PFSK-1 (cell line): ENCODE results near the gene WDR59.

ENCODE experiments used
- FOXP2 ChIP-seq: optimal IDR thresholded peaks from 2 replicates; pipeline ENCODE3; 2011; ENCODE audit warnings: borderline replicate concordance, control low read depth, inconsistent platforms; ENCODE audit not compliant: insufficient read depth; ENCODE audit errors: extremely low read length, extremely low read depth
- POLR2AphosphoS5 ChIP-seq: IDR thresholded peaks from 2 replicates; pipeline ENCODE4 v1.6.1; 2012; ENCODE audit warnings: low read depth, mild to moderate bottlenecking, control low read depth, low read length, moderate library complexity
- SIN3A ChIP-seq: IDR thresholded peaks from 2 replicates; pipeline ENCODE4 v1.6.1; 2012; ENCODE audit warnings: mild to moderate bottlenecking, low read length, moderate library complexity, borderline replicate concordance; ENCODE audit not compliant: insufficient read depth
- TAF1 ChIP-seq: IDR thresholded peaks from 2 replicates; pipeline ENCODE4 v1.6.1; 2012; ENCODE audit warnings: low read length, control low read depth, borderline replicate concordance; ENCODE audit not compliant: insufficient read depth
- TF ChIP-seq, protein P1 (sequence below), 2 experiments: IDR thresholded peaks; 2 replicates each; pipeline versions ENCODE4 v1.6.1 to v1.8.0; 2011 to 2012; ENCODE audit warnings: low read depth in 2 of 2, low read length in 2 of 2, control low read depth in 1 of 2, inconsistent platforms in 1 of 2, mild to moderate bottlenecking in 1 of 2, moderate library complexity in 1 of 2; ENCODE audit not compliant: insufficient read depth in 1 of 2

WDR59 gene

DNA sequence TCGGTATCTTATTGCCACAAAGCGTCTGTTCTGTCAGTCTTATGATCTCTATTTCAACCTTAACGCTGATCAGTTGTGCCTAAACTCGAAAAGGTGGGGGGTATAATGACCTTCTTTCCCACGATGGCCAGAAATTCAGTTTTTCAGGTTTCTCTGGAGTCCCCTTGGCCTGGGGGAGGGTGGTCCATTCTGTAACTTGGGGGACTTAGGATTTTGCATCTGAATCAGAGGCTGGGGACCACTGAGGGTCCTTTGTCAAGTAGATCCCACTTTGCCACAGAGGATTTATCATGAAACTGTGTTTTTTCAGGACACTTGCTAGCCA, 6.3 kb upstream of the WDR59 start:
- TF ChIP-seq, protein P1, sequence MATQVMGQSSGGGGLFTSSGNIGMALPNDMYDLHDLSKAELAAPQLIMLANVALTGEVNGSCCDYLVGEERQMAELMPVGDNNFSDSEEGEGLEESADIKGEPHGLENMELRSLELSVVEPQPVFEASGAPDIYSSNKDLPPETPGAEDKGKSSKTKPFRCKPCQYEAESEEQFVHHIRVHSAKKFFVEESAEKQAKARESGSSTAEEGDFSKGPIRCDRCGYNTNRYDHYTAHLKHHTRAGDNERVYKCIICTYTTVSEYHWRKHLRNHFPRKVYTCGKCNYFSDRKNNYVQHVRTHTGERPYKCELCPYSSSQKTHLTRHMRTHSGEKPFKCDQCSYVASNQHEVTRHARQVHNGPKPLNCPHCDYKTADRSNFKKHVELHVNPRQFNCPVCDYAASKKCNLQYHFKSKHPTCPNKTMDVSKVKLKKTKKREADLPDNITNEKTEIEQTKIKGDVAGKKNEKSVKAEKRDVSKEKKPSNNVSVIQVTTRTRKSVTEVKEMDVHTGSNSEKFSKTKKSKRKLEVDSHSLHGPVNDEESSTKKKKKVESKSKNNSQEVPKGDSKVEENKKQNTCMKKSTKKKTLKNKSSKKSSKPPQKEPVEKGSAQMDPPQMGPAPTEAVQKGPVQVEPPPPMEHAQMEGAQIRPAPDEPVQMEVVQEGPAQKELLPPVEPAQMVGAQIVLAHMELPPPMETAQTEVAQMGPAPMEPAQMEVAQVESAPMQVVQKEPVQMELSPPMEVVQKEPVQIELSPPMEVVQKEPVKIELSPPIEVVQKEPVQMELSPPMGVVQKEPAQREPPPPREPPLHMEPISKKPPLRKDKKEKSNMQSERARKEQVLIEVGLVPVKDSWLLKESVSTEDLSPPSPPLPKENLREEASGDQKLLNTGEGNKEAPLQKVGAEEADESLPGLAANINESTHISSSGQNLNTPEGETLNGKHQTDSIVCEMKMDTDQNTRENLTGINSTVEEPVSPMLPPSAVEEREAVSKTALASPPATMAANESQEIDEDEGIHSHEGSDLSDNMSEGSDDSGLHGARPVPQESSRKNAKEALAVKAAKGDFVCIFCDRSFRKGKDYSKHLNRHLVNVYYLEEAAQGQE (IDR thresholded peaks at IDR 0.05; ENCODE audit: insufficient read depth in 1 of 2, low read depth in 2 of 2, low read length in 2 of 2), result no peak
- TF ChIP-seq POLR2AphosphoS5 (no peak), TAF1 (no peak), SIN3A (no peak), FOXP2 (no peak)

DNA sequence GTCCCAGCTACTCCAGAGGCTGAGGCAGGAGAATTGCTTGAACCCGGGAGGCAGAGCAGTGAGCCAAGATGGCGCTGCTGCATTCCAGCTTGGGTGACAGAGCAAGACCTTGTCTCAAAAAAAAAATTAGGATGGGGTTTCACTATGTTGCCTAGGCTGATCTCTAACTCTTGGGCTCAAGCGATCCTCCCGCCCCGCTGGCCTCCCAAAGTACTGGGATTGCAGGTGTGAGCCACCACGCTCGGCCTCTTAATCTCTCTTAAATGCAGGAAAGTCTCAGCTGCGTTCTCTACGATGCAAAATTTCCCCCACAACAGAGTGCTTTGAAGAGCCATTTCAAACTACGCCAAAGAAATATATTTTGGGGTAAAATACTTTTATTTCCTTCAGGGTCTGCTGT, 5.9 kb upstream of the WDR59 start:
- no peak for TF ChIP-seq TAF1
- TF ChIP-seq SIN3A, result no peak
- TF ChIP-seq, protein P1 (IDR thresholded peaks at IDR 0.05; ENCODE audit: insufficient read depth in 1 of 2, low read depth in 2 of 2, low read length in 2 of 2), result no peak
- TF ChIP-seq POLR2AphosphoS5, result no peak

DNA sequence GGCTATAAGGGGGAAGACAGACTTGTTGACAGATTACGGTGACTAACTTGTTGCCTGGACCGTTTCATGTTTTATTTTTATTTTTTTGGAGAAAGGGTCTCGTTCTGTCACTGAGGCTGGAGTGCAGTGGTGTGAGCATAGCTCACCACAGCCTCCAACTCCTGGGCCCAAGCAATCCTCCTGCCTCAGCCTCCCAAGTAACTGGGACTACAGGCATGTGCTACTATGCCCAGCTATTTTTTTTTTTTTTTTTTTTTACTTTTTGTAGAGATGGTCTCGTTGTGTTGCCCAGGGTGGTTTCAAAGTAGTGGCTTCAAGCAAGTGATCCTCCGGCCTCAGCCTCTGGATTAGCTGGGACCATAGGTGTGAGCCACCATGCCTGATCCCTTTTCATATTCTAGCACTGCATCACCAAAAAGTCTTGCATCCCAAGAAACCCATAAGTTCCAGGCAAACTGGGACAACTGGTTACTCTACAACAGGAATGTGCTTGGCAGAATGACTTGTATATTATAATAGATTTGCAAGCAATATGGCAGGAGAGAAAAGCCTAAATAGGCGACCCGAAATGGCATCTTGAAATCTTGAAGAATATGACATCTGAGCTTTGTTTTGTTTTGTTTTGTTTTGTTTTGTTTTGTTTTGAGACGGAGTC, 2.2 kb upstream of the WDR59 start:
- TF ChIP-seq POLR2AphosphoS5 (no peak), FOXP2 (no peak), SIN3A (no peak), TAF1 (no peak)
- TF ChIP-seq, protein P1 (IDR thresholded peaks at IDR 0.05; ENCODE audit: insufficient read depth in 1 of 2, low read depth in 2 of 2, low read length in 2 of 2), result no peak

DNA sequence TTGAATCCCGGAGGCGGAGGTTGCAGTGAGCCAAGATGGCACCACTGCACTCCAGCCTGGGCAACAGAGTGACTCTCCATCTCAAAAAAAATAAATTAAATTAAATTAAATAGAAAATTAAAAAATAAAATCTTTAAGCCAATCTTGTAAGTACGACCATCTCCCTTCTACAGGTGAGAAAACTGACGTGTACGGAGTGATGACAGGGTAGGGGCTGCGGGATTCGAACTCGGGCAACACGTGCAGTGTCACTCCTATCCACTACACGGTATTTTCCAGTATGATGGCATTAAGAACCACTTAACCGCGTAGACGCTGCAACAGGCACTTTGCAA, 762 bp downstream of the WDR59 start:
- no peak for TF ChIP-seq SIN3A
- no peak for TF ChIP-seq TAF1
- no peak for TF ChIP-seq FOXP2

DNA sequence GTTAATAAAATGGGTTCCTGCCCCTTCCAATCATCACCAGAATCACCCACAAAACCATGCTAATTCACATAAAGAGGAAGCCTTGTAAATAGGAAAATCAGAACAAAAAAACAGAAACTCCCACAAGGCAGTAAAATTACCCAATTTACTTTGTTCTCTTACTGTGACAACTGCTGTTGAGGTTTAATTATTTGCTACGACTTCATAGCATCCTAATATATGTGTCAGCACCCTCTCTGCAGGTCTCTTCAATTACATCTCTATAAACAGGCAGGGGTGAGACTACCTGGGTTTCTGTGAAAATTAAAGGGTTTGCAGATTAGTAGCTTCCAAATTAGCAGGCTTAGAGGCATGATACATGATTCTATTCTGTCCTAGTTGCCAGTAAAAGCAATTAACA, 2.7 kb downstream of the WDR59 start:
- TF ChIP-seq POLR2AphosphoS5 (no peak), FOXP2 (no peak), SIN3A (no peak), TAF1 (no peak)
- TF ChIP-seq, protein P1 (IDR thresholded peaks at IDR 0.05; ENCODE audit: insufficient read depth in 1 of 2, low read depth in 2 of 2, low read length in 2 of 2), result no peak
